Fibroblast of upper back skin (primary cell): ENCODE results near the gene MAP3K4.

Experiments used
- DNase-seq: peaks from one replicate; pipeline ENCODE4 v3.0.0-alpha.2; 2013

Gene MAP3K4

GRCh38 chr6:160991406-160992060 lies at the start of gene MAP3K4:
MAP3K4 (plus strand) TSS chr6:160991769; CDS start chr6:160991932, 163 bp downstream.
- peak; percentile 76 for DNase-seq

- DNase-seq = no peak
Measured at GRCh38 chr6:160943997-160944396, 47.6 kb upstream of the MAP3K4 start.

GRCh38 chr6:160945516-160946177 lies 45.9 kb upstream of the MAP3K4 start:
- DNase-seq = no peak

GRCh38 chr6:160949531-160949930 lies 42.0 kb upstream of the MAP3K4 start:
- DNase-seq = no peak

GRCh38 chr6:160950507-160950906 lies 41.1 kb upstream of the MAP3K4 start:
- DNase-seq = no peak

- no peak for DNase-seq
Measured at GRCh38 chr6:160951187-160952030, 40.2 kb upstream of the MAP3K4 start.

- peak; percentile 25 for DNase-seq
Measured at GRCh38 chr6:160952633-160953281, 38.8 kb upstream of the MAP3K4 start.

- no peak for DNase-seq
Measured at GRCh38 chr6:160955508-160956295, 35.9 kb upstream of the MAP3K4 start.

GRCh38 chr6:160956300-160957035 lies 35.1 kb upstream of the MAP3K4 start:
- no peak for DNase-seq

- no peak for DNase-seq
Measured at GRCh38 chr6:160959726-160960435, 31.7 kb upstream of the MAP3K4 start.

GRCh38 chr6:160960839-160961238 lies 30.7 kb upstream of the MAP3K4 start:
- DNase-seq = no peak

- DNase-seq = no peak
Measured at GRCh38 chr6:160962835-160963623, 28.5 kb upstream of the MAP3K4 start.

- DNase-seq = no peak
Measured at GRCh38 chr6:160963651-160964050, 27.9 kb upstream of the MAP3K4 start.

GRCh38 chr6:160965893-160966292 lies 25.7 kb upstream of the MAP3K4 start:
- no peak for DNase-seq

GRCh38 chr6:160966493-160967229 lies 24.9 kb upstream of the MAP3K4 start:
- DNase-seq = no peak

- DNase-seq = no peak
Measured at GRCh38 chr6:160967351-160967750, 24.2 kb upstream of the MAP3K4 start.

GRCh38 chr6:160967833-160968232 lies 23.7 kb upstream of the MAP3K4 start:
- DNase-seq = no peak

GRCh38 chr6:160971171-160971570 lies 20.4 kb upstream of the MAP3K4 start:
- peak; percentile 53 for DNase-seq

GRCh38 chr6:160972111-160972510 lies 19.5 kb upstream of the MAP3K4 start:
- DNase-seq = peak; percentile 96
